SK-N-SH (cell line): ENCODE measurements around the gene SLC4A2. TPM values are rescaled to one million over a fixed set of nuclear protein-coding genes. Genes with fewer than 3 reads are reported as not detected.

Experiments used
- CTCF ChIA-PET: fragments of 300-600, 350-600 bp; formaldehyde crosslinking; extraction: SDS; loops from one replicate; lab custom pipeline; 2021; lab: Yijun Ruan, JAX
- POLR2A ChIA-PET: fragments of 350-600 bp; sonication (Branson Sonifier 250); formaldehyde crosslinking; extraction: SDS; loops from one replicate; lab custom pipeline; 2020; ENCODE audit warnings: antibody characterized with exemption, inconsistent platforms; lab: Yijun Ruan, JAX
- DNase-seq: peaks from one replicate; pipeline ENCODE4 v3.0.0; 2012
- H2AFZ ChIP-seq: fragments of 200-600 bp; sonication (generic); 2 replicates; pipeline ENCODE4 v1.8.1; 2016; ENCODE audit warnings: antibody characterized with exemption, mild to moderate bottlenecking, low read depth
- H3F3A ChIP-seq: fragments of 200-600 bp; sonication (generic); replicated peaks from 2 replicates; pipeline ENCODE3; 2016; ENCODE audit warnings: antibody characterized with exemption, mild to moderate bottlenecking; ENCODE audit not compliant: insufficient read depth
- H3K27ac ChIP-seq, 2 experiments: fragments of 200-500 bp in 1 of 2; fragments of 200-600 bp in 1 of 2; sonication (Bioruptor generic) in 1 of 2; sonication (generic), shearing (Covaris generic) in 1 of 2; 2 replicates each; pipeline versions ENCODE4 v1.5.1 to v1.6.1; 2014 to 2016; ENCODE audit warnings: low read depth in 2 of 2, inconsistent platforms in 1 of 2, low read length in 1 of 2, mild to moderate bottlenecking in 1 of 2, mixed read lengths in 1 of 2
- H3K27me3 ChIP-seq: fragments of 200-600 bp; sonication (generic), shearing (Covaris generic); 2 replicates; pipeline ENCODE4 v1.6.1; 2016; ENCODE audit warnings: mixed run types; ENCODE audit not compliant: insufficient read depth
- H3K36me3 ChIP-seq, 2 experiments: fragments of 200-500 bp in 1 of 2; fragments of 200-600 bp in 1 of 2; sonication (Bioruptor generic) in 1 of 2; sonication (generic) in 1 of 2; replicated peaks in 1 of 2; 2 replicates each; pipeline versions ENCODE3 to v1.5.1; 2014 to 2016; ENCODE audit warnings: low read length in 1 of 2, mild to moderate bottlenecking in 1 of 2; ENCODE audit not compliant: insufficient read depth in 2 of 2, control insufficient read depth in 1 of 2
- H3K4me1 ChIP-seq, 2 experiments: fragments of 200-500 bp in 1 of 2; fragments of 200-600 bp in 1 of 2; sonication (Bioruptor generic) in 1 of 2; sonication (generic), shearing (Covaris generic) in 1 of 2; 2 replicates each; pipeline versions ENCODE4 v1.5.1 to v1.6.1; 2014 to 2016; ENCODE audit warnings: low read depth in 1 of 2, low read length in 1 of 2, mixed run types in 1 of 2; ENCODE audit not compliant: insufficient read depth in 2 of 2, control insufficient read depth in 1 of 2
- H3K4me2 ChIP-seq: fragments of 200-600 bp; sonication (generic), shearing (Covaris generic); 2 replicates; pipeline ENCODE4 v1.6.1; 2017; ENCODE audit warnings: mixed run types
- H3K4me3 ChIP-seq, 2 experiments: fragments of 200-500 bp in 1 of 2; fragments of 200-600 bp in 1 of 2; sonication (Bioruptor generic) in 1 of 2; sonication (generic), shearing (Covaris generic) in 1 of 2; 2 replicates each; pipeline versions ENCODE4 v1.5.1 to v1.8.1; 2014 to 2016; ENCODE audit warnings: low read depth in 2 of 2, inconsistent platforms in 1 of 2, low read length in 1 of 2, mild to moderate bottlenecking in 1 of 2, mixed read lengths in 1 of 2, moderate library complexity in 1 of 2
- H3K79me2 ChIP-seq: fragments of 200-600 bp; sonication (generic); 2 replicates; pipeline ENCODE4 v1.8.1; 2017; ENCODE audit warnings: mild to moderate bottlenecking; ENCODE audit not compliant: insufficient read depth
- H3K9ac ChIP-seq: fragments of 200-600 bp; sonication (generic); 2 replicates; pipeline ENCODE4 v1.6.1; 2017; ENCODE audit warnings: mixed run types
- H3K9me2 ChIP-seq: fragments of 200-600 bp; sonication (generic); 2 replicates; pipeline ENCODE4 v1.6.1; 2017; ENCODE audit warnings: mixed run types
- H3K9me3 ChIP-seq: fragments of 200-600 bp; sonication (generic); 2 replicates; pipeline ENCODE4 v1.6.1; 2017; ENCODE audit warnings: mixed run types, mild to moderate bottlenecking, moderate library complexity
- H4K20me1 ChIP-seq: fragments of 200-600 bp; sonication (generic); 2 replicates; pipeline ENCODE4 v1.6.1; 2017; ENCODE audit warnings: mild to moderate bottlenecking, mixed run types; ENCODE audit not compliant: insufficient read depth
- CHD2 ChIP-seq: fragments of 150-350 bp; IDR thresholded peaks from 2 replicates; pipeline ENCODE4 v1.6.1; 2018; ENCODE audit warnings: low read length; ENCODE audit not compliant: partially characterized antibody
- CTCF ChIP-seq: fragments of 200-600 bp; sonication (generic); IDR thresholded peaks from 2 replicates; pipeline ENCODE4 v1.6.1; 2017; ENCODE audit warnings: antibody characterized with exemption, mild to moderate bottlenecking, moderate library complexity
- ELF1 ChIP-seq: IDR thresholded peaks from 2 replicates; pipeline ENCODE4 v1.4.0; 2012
- JUND ChIP-seq: IDR thresholded peaks from 2 replicates; pipeline ENCODE4 v1.4.0; 2012
- POLR2AphosphoS5 ChIP-seq: IDR thresholded peaks from 2 replicates; pipeline ENCODE4 v1.6.1; 2012; ENCODE audit warnings: low read depth, low read length
- REST ChIP-seq: IDR thresholded peaks from 2 replicates; pipeline ENCODE4 v1.6.1; 2012; ENCODE audit warnings: mild to moderate bottlenecking, low read depth, low read length, moderate library complexity
- RXRA ChIP-seq: IDR thresholded peaks from 2 replicates; pipeline ENCODE4 v1.4.0; 2012; ENCODE audit warnings: low read depth, mild to moderate bottlenecking, borderline replicate concordance
- USF1 ChIP-seq: IDR thresholded peaks from 2 replicates; pipeline ENCODE4 v1.4.0; 2012; ENCODE audit warnings: low read depth, borderline replicate concordance
- WGBS: methylation state at CpG from one replicate; pipeline ENCODE4 v1.1.6; 2017; ENCODE audit warnings: low lambda C conversion rate; 5-methylcytosine and 5-hydroxymethylcytosine counted together
- polyA plus RNA-seq, 3 experiments: library from polyadenylated mRNA; depleted of rRNA; stranded (reverse); fragments of >200 nt; gene quantifications; 2 replicates each; pipeline ENCODE4 v1.2.3, GENCODE V29; 2012

Gene SLC4A2
- polyA plus RNA-seq, 1 of the 3 experiments (the other 2 are of a cell fraction): 167 TPM

GRCh38 chr7:151046603-151047573, 12.5 kb upstream of the SLC4A2 start (continued):
- no peak for TF ChIP-seq CTCF

GRCh38 chr7:151047976-151048815, 11.2 kb upstream of the SLC4A2 start, which contains the start of gene ASIC3:
ASIC3 (plus strand) TSS chr7:151048531; CDS start chr7:151048886, 355 bp downstream.
- 88% methylated on average over 22 of the region's 22 CpGs for WGBS
- CTCF ChIA-PET: interaction anchor here (0.7 to 2.1 kb wide), 11 partner anchors 9 to 599 kb away, joined by 3 to 10 read pairs (median 4); partner anchors contain the start of genes ABCB8 and SLC4A2

GRCh38 chr7:151048911-151049463, 10.4 kb upstream of the SLC4A2 start:
- no peaks in the 10 kb centered on the region for H3K9me3 ChIP-seq
- H3K27me3 ChIP-seq: no peaks in the 10 kb centered on the region
- WGBS: 96% methylated on average over 26 of the region's 38 CpGs
- ChIA-PET CTCF (interaction anchor here (0.8 to 1.8 kb wide), 6 partner anchors 9 to 62 kb away, joined by 3 to 7 read pairs (median 4); partner anchors contain the start of genes CDK5 and SLC4A2), POLR2A (interaction anchor here (1.0 kb wide), 1 partner anchor 10 kb away, joined by 5 read pairs; no protein-coding TSS in a partner anchor)
- H3K4me1 ChIP-seq: peaks cover 13 to 41% of the 10 kb centered on the region in 2 experiments
- no peak overlapping the region for H2AFZ ChIP-seq
- H4K20me1 ChIP-seq: no peaks in the 10 kb centered on the region
- peaks cover 17% of the 10 kb centered on the region for H3F3A ChIP-seq
- peaks cover 4 to 28% of the 10 kb centered on the region in 2 experiments for H3K36me3 ChIP-seq
- no peak overlapping the region for H3K9ac ChIP-seq
- no peaks in the 10 kb centered on the region for H3K9me2 ChIP-seq
- H3K27ac ChIP-seq: no peak overlapping the region
- no peak overlapping the region for H3K4me2 ChIP-seq
- no peak overlapping the region for H3K4me3 ChIP-seq
- no peak for DNase-seq
- H3K79me2 ChIP-seq: no peaks in the 10 kb centered on the region
- TF ChIP-seq REST (no peak), ELF1 (no peak), JUND (no peak), RXRA (no peak)

More at GRCh38 chr7:151047976-151048815, 11.2 kb upstream of the SLC4A2 start, which contains the start of gene ASIC3:
- Histone ChIP-seq H3K9ac (no peak within 1 kb of the TSS), H3F3A (peaks cover 15% of the 10 kb centered on the region), H3K79me2 (no peaks in the 10 kb centered on the region)
- TF ChIP-seq CHD2: peak; percentile 9
- TF ChIP-seq POLR2AphosphoS5: 0 out of 2 replicates have a peak, but pooled peaks have one; percentile 22
- TF ChIP-seq USF1: no peak
- TF ChIP-seq, all 33 proteins: peak for 2
- Histone ChIP-seq H3K27me3 (no peaks in the 10 kb centered on the region), H3K9me2 (no peaks in the 10 kb centered on the region), H3K4me2 (peak within 1 kb of the TSS; percentile 60), H3K9me3 (no peaks in the 10 kb centered on the region), H3K4me3 (no peak within 1 kb of the TSS), H3K27ac (peak within 1 kb of the TSS; percentile 61 to 78), H2AFZ (no peak within 1 kb of the TSS), H3K36me3 (peaks cover 4 to 21% of the 10 kb centered on the region in 2 experiments), H3K4me1 (peaks cover 13 to 39% of the 10 kb centered on the region in 2 experiments), H4K20me1 (no peaks in the 10 kb centered on the region)
- peak; percentile 74 for DNase-seq
- POLR2A ChIA-PET: interaction anchor here (0.6 to 2.1 kb wide), 3 partner anchors 9 to 34 kb away, joined by 3 to 11 read pairs (median 5); partner anchors contain the start of genes CDK5 and SLC4A2
